Dendritic cell treated with granulocyte-macrophage colony-stimulating factor and Interleukin-4, amounts not matched to agents 40 ng/mL and 50 ng/mL, for 4 days (primary cell): Measurements from ENCODE around the gene ITGB8.

Source experiments
- H3K27ac Mint-ChIP-seq: one replicate; pipeline ENCODE4 v1.8.0; 2022; ENCODE audit warnings: mild to moderate bottlenecking, mixed read lengths
- H3K27me3 Mint-ChIP-seq: one replicate; pipeline ENCODE4 v1.8.0; 2022; ENCODE audit warnings: mild to moderate bottlenecking, mixed read lengths
- H3K36me3 Mint-ChIP-seq: one replicate; pipeline ENCODE4 v1.8.0; 2022; ENCODE audit warnings: low read depth, mixed read lengths
- H3K4me1 Mint-ChIP-seq: one replicate; pipeline ENCODE4 v1.8.0; 2022; ENCODE audit warnings: low read depth, mixed read lengths
- H3K4me3 Mint-ChIP-seq: one replicate; pipeline ENCODE4 v1.8.0; 2022; ENCODE audit warnings: mild to moderate bottlenecking, moderate library complexity, mixed read lengths
- H3K9me3 Mint-ChIP-seq: one replicate; pipeline ENCODE4 v1.8.0; 2022; ENCODE audit warnings: mixed read lengths
- intact Hi-C: fragments of 100-400 bp; cut with micrococcal nuclease; formaldehyde crosslinking; loops from one replicate; pipeline ENCODE4 v1.15.0; 2022

ITGB8 gene

DNA sequence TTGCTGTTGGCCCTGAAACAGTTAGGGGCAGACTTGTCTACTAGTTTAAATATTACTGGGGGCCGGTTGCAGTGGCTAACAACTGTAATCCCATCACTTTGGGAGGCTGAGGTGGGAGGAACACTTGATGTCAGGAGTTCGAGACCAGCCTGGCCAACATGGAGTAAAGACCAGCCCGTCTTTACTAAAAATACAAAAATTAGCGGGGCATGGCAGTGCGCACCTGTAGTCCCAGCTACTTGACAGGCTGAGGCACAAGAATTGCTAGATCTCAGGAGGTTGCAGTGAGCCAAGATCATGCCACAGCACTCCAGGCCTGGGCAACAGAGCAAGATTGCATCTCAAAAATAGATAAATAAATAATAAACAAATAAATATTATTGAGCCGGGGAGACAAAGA is 7.6 kb downstream of the ITGB8 start:
- intact Hi-C loops: loop anchor here (10.0 kb wide), 1 partner anchor 97 kb away; no protein-coding TSS in a partner anchor
- Mint-ChIP-seq H3K4me3 (no peak overlapping the region), H3K9me3 (no peaks in the 10 kb centered on the region), H3K4me1 (no peaks in the 10 kb centered on the region), H3K27me3 (peaks cover 4% of the 10 kb centered on the region), H3K36me3 (no peaks in the 10 kb centered on the region), H3K27ac (no peak overlapping the region)

- H3K36me3 Mint-ChIP-seq: no peaks in the 10 kb centered on the region
- H3K4me3 Mint-ChIP-seq: no peak overlapping the region
- no peaks in the 10 kb centered on the region for H3K4me1 Mint-ChIP-seq
- intact Hi-C loops: no loop called here
- H3K27ac Mint-ChIP-seq: no peak overlapping the region
- H3K27me3 Mint-ChIP-seq: no peaks in the 10 kb centered on the region
- no peaks in the 10 kb centered on the region for H3K9me3 Mint-ChIP-seq
Measured at GRCh38 chr7:20340839-20341238, 10.1 kb downstream of the ITGB8 start.

- H3K36me3 Mint-ChIP-seq: no peaks in the 10 kb centered on the region
- no peaks in the 10 kb centered on the region for H3K4me1 Mint-ChIP-seq
- H3K4me3 Mint-ChIP-seq: no peak overlapping the region
- no peaks in the 10 kb centered on the region for H3K27me3 Mint-ChIP-seq
- intact Hi-C loops: no loop called here
- H3K27ac Mint-ChIP-seq: no peak overlapping the region
- H3K9me3 Mint-ChIP-seq: no peaks in the 10 kb centered on the region
Measured at GRCh38 chr7:20343205-20343604, 12.5 kb downstream of the ITGB8 start.

DNA sequence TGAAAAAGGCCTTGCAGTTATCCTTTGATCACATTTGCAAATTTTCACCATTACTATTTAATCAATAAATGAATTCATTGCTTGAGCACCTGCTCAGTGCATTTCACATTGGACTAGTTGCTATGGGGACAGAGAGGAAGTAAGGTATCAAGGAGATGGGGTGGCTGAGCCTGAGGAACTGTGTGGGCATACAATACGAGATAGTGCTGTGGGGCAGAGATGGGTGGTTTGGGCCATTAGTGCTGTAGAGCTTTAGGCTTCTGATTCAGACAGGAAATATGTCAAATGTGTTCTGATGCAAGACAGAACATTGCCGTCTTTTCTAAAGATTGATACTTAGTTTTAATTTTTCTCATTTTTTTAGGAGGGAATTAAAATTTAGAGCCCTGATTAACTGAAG is 13.2 kb downstream of the ITGB8 start:
- Mint-ChIP-seq H3K4me3 (no peak overlapping the region), H3K36me3 (no peaks in the 10 kb centered on the region), H3K4me1 (no peaks in the 10 kb centered on the region), H3K9me3 (no peaks in the 10 kb centered on the region), H3K27ac (no peak overlapping the region), H3K27me3 (no peaks in the 10 kb centered on the region)
- intact Hi-C loops: no loop called here

DNA sequence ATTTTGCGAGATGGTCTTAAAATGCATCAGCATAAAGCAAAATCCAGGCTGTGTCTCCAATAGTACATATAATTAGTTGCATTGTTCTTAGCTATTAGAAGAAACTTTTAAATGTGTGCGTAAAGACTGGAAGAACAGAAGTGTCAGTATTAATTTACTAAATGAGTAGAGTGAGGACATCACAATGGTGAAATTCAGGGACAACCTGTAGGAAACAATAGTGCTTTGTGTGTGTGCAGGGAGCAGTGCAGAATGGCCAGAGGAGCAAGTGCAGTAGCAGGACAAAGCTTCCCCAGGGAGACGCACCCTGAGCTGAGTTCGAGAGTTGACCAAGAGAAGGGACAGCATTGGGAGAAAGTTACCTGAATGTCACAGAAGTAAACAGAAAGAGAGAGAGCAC is 13.7 kb downstream of the ITGB8 start:
- Mint-ChIP-seq H3K4me1 (no peaks in the 10 kb centered on the region), H3K36me3 (no peaks in the 10 kb centered on the region), H3K27me3 (no peaks in the 10 kb centered on the region), H3K27ac (no peak overlapping the region), H3K4me3 (no peak overlapping the region), H3K9me3 (no peaks in the 10 kb centered on the region)
- intact Hi-C loops: no loop called here

- Mint-ChIP-seq H3K27ac (no peak overlapping the region), H3K9me3 (no peaks in the 10 kb centered on the region), H3K27me3 (no peaks in the 10 kb centered on the region), H3K36me3 (no peaks in the 10 kb centered on the region), H3K4me1 (no peaks in the 10 kb centered on the region), H3K4me3 (no peak overlapping the region)
- intact Hi-C loops: no loop called here
Measured at GRCh38 chr7:20346577-20346976, 15.9 kb downstream of the ITGB8 start.

- intact Hi-C loops: no loop called here
- Mint-ChIP-seq H3K4me1 (no peaks in the 10 kb centered on the region), H3K4me3 (no peak overlapping the region), H3K27ac (no peak overlapping the region), H3K9me3 (no peaks in the 10 kb centered on the region), H3K27me3 (no peaks in the 10 kb centered on the region), H3K36me3 (no peaks in the 10 kb centered on the region)
Measured at GRCh38 chr7:20347680-20348079, 17.0 kb downstream of the ITGB8 start.

- Mint-ChIP-seq H3K9me3 (no peaks in the 10 kb centered on the region), H3K27ac (no peak overlapping the region), H3K27me3 (no peaks in the 10 kb centered on the region), H3K4me3 (no peak overlapping the region), H3K4me1 (no peaks in the 10 kb centered on the region), H3K36me3 (no peaks in the 10 kb centered on the region)
- intact Hi-C loops: no loop called here
Measured at GRCh38 chr7:20348125-20348807, 17.6 kb downstream of the ITGB8 start.

GRCh38 chr7:20350518-20350951 is 19.8 kb downstream of the ITGB8 start:
- intact Hi-C loops: no loop called here
- H3K27ac Mint-ChIP-seq: no peak overlapping the region
- peaks cover 7% of the 10 kb centered on the region for H3K4me1 Mint-ChIP-seq
- H3K4me3 Mint-ChIP-seq: no peak overlapping the region
- H3K9me3 Mint-ChIP-seq: no peaks in the 10 kb centered on the region
- no peaks in the 10 kb centered on the region for H3K27me3 Mint-ChIP-seq
- H3K36me3 Mint-ChIP-seq: no peaks in the 10 kb centered on the region

DNA sequence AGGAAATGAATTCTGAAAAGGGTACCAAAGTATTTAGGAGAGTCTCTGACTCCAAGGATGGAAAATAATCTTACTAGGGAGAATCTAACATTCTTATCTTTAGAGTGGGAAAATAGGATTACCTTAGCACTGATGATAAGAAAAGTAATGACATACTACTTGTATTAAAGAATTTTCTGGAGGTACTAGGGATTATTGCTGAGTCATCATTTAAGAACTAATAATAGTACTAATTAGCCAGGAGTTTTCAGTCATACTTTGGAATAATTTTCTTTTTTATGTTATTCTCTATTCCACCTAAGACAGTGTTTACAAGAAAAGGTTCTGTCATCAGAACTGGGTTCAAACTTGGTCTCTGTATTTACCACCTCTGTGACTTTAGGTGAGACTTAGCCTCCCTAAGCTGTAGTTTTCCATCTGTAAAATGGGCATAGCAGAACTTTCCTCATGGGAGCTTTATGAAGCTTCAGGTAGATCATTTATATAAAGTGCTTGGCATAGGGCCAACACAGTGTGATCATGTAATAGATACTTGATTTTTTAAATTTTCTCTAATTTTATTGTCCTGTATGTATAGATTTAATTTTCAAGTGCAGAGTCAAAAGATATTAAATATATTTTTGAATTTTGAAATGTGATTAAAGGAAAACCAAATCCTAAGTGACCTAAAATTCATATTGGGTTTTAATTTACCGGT is 20.4 kb downstream of the ITGB8 start:
- Mint-ChIP-seq H3K36me3 (no peaks in the 10 kb centered on the region), H3K4me1 (peaks cover 7% of the 10 kb centered on the region), H3K4me3 (no peak overlapping the region), H3K27me3 (no peaks in the 10 kb centered on the region), H3K9me3 (no peaks in the 10 kb centered on the region), H3K27ac (no peak overlapping the region)
- intact Hi-C loops: no loop called here

DNA sequence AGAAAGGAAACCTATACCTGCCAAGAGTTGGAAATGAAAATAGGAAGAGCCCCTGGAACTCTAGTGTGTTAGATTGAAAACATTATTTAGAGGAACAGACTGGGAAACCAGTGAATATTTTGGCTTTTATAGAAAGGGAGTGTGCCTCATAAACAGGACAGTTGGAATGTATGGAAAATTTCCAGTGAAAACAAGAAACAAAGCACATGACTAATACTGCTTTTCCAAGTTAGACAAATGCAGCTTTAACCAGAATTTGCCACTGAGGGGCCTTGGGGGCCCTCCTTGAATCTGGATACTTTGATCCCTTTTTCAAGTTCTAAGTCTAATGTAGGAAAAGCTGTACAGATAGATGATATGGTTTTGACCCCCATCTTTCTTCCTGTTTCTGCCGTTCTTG is 21.2 kb downstream of the ITGB8 start:
- peaks cover 7% of the 10 kb centered on the region for H3K4me1 Mint-ChIP-seq
- no peaks in the 10 kb centered on the region for H3K36me3 Mint-ChIP-seq
- intact Hi-C loops: no loop called here
- no peaks in the 10 kb centered on the region for H3K9me3 Mint-ChIP-seq
- no peak overlapping the region for H3K4me3 Mint-ChIP-seq
- H3K27ac Mint-ChIP-seq: no peak overlapping the region
- H3K27me3 Mint-ChIP-seq: no peaks in the 10 kb centered on the region

DNA sequence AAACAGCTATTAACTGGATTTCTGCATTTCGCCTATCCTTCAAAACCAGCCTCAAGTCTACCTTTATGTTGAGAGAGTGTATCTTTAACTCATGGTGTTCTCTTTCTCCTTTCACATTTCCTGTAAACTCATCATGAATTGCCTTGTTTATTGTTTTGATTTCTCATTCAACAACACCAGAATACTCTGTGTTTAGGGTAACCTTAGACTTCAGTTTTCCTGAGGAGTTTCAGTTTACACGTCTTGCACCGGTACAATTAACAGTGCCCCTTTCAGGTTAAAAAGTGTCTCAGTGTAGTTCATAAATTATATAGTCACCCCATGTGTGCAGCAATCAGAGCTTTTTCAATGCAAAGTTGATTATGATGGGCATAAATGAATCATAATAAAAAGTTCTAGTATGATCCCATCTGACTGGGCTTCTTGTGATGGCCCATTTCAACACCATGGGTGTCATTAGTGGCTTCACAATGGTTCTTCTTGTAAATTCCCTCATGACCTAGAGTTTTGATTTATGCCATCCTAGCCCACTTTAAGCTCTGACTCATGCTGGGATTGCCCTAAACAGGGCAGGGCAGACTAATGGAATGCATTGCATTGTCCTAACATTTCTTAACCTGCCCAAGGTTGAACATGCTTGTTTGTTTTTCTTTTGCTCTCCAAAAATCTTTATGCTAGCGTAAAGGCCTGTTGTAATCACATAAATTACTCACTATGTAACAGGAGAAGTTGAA is 22.0 kb downstream of the ITGB8 start:
- Mint-ChIP-seq H3K4me3 (no peak overlapping the region), H3K27ac (no peak overlapping the region), H3K27me3 (no peaks in the 10 kb centered on the region), H3K36me3 (no peaks in the 10 kb centered on the region), H3K4me1 (peaks cover 7% of the 10 kb centered on the region), H3K9me3 (no peaks in the 10 kb centered on the region)
- intact Hi-C loops: no loop called here

DNA sequence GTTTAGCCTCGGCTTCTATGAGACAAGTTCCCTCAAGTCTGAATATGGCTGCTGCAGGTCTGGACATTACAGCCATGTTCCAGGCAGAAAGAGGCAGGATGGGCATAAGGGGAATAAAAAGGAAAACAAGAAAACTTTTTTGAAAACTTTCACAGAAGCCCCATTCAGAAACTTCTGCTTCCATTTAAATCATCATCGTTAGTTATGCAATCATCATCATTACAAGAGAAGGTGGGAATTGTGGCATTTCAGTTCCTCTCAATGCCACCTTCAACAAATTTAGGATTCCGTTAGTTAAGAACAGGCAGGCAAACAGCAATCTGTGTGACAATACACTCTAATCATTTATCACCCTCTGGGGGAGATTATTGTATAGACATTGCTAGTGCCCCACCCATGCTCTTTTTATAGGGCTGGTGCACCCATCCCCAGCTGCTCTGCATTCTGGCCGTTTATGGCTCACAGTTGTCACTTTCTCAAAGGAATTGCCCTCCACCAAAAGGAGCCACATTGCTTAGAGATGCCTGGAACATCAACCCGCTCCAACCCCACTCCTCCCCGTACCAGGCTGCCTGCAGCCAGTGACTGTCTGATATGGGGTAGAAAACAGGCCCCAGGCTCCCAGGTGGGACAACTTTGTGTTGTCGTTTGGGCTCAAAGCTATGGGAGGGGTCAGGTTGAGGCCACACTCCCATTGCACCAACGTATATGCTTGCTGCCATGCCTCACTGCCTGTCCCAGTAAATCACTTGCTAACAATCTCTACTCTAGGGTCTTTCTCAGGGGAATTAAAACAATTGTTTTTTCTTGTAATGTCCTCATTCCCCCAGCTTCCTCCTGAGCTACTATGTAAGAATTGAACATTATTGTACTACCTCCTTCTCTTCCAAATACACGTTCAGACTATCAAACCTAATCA is 24.2 kb downstream of the ITGB8 start:
- intact Hi-C loops: no loop called here
- Mint-ChIP-seq H3K4me3 (no peak overlapping the region), H3K27ac (no peak overlapping the region), H3K27me3 (no peaks in the 10 kb centered on the region), H3K9me3 (no peaks in the 10 kb centered on the region), H3K4me1 (peaks cover 7% of the 10 kb centered on the region), H3K36me3 (no peaks in the 10 kb centered on the region)
